Left forelimb (tissue), 1 donor: ENCODE measurements around the gene FNDC5.
"Not testable (repeated sequence)": the region's sequence is repeated elsewhere in the genome, so short reads cannot be mapped to it uniquely, and the experiment has no call there.

Experiments used
- DNase-seq: peaks from one replicate; pipeline ENCODE4 v3.0.0-alpha.2; 2018; ENCODE audit warnings: low spot score

The FNDC5 gene

GRCh38 chr1:32870615-32871363, at the start of gene FNDC5:
Gene FNDC5, minus strand, starts transcription at chr1:32870912.
- peak; percentile 72 for DNase-seq

- no peak for DNase-seq
These were observed 49.4 kb upstream of the FNDC5 start for GRCh38 chr1:32919811-32920733.

GRCh38 chr1:32918179-32918578, 47.5 kb upstream of the FNDC5 start:
- DNase-seq: no peak

- DNase-seq: no peak
These were observed 46.8 kb upstream of the FNDC5 start for GRCh38 chr1:32917521-32917920.

GRCh38 chr1:32915766-32916706, 45.3 kb upstream of the FNDC5 start:
- no peak for DNase-seq

- DNase-seq: no peak
These were observed 39.6 kb upstream of the FNDC5 start for GRCh38 chr1:32910319-32910718.

GRCh38 chr1:32907435-32907834, 36.7 kb upstream of the FNDC5 start:
- DNase-seq: peak; percentile 9

GRCh38 chr1:32906654-32907053, 35.9 kb upstream of the FNDC5 start:
- DNase-seq: peak; percentile 31

- DNase-seq: not testable (repeated sequence)
These were observed 34.9 kb upstream of the FNDC5 start for GRCh38 chr1:32905588-32905987.

- DNase-seq: peak; percentile 9
These were observed 34.1 kb upstream of the FNDC5 start for GRCh38 chr1:32904797-32905196.

GRCh38 chr1:32903991-32904785, 33.5 kb upstream of the FNDC5 start:
- peak; percentile 23 for DNase-seq

- no peak for DNase-seq
These were observed 31.8 kb upstream of the FNDC5 start for GRCh38 chr1:32902535-32902920.

GRCh38 chr1:32901823-32902534, 31.3 kb upstream of the FNDC5 start:
- no peak for DNase-seq

GRCh38 chr1:32900956-32901822, 30.5 kb upstream of the FNDC5 start, which contains the start of gene TMEM54:
Gene TMEM54, minus strand, starts transcription at chr1:32901389. Its CDS starts 151 bp downstream, at chr1:32901238.
- no peak for DNase-seq

- no peak for DNase-seq
These were observed 29.8 kb upstream of the FNDC5 start for GRCh38 chr1:32900371-32900955.

GRCh38 chr1:32899586-32900296, 29.0 kb upstream of the FNDC5 start:
- no peak for DNase-seq

GRCh38 chr1:32898958-32899357, 28.2 kb upstream of the FNDC5 start:
- no peak for DNase-seq

- no peak for DNase-seq
These were observed 27.3 kb upstream of the FNDC5 start for GRCh38 chr1:32898056-32898455.
